Measurements from ENCODE around the gene FLOT1. TPM values are rescaled to one million over a fixed set of nuclear protein-coding genes. Genes with fewer than 3 reads are reported as not detected.
"Not testable (repeated sequence)": the region's sequence is repeated elsewhere in the genome, so short reads cannot be mapped to it uniquely, and the experiment has no call there.

FLOT1 gene
- total RNA-seq, 1 donor from 2014 or later = 175 TPM

- H3K36me3 ChIP-seq = no peaks in the 10 kb centered on the region
- peaks cover 29% of the 10 kb centered on the region for H3K4me1 ChIP-seq
- intact Hi-C loops (cut with DNase I) = no loop called here
- no peaks in the 10 kb centered on the region for H3K9me3 ChIP-seq
- no peak overlapping the region for H3K4me3 ChIP-seq
- TF ChIP-seq CTCF (IDR thresholded peaks at IDR 0.05) = no peak
- ATAC-seq (no peak), DNase-seq (no peak)
- no peak overlapping the region for H3K27ac ChIP-seq
- H3K27me3 ChIP-seq = no peaks in the 10 kb centered on the region
Measured at GRCh38 chr6:30766461-30767157, 24.1 kb upstream of the FLOT1 start.

GRCh38 chr6:30765495-30765894, 23.0 kb upstream of the FLOT1 start:
- H3K9me3 ChIP-seq; H3K27ac ChIP-seq; intact Hi-C loops (cut with DNase I); H3K36me3 ChIP-seq; DNase-seq; ATAC-seq; H3K27me3 ChIP-seq; H3K4me3 ChIP-seq: not testable (repeated sequence)
- H3K4me1 ChIP-seq = peaks cover 29% of the 10 kb centered on the region

GRCh38 chr6:30764490-30765043, 22.1 kb upstream of the FLOT1 start:
- intact Hi-C loops (cut with DNase I); H3K9me3 ChIP-seq; H3K36me3 ChIP-seq; ATAC-seq; H3K27me3 ChIP-seq; H3K27ac ChIP-seq; H3K4me3 ChIP-seq; DNase-seq: not testable (repeated sequence)
- peaks cover 24% of the 10 kb centered on the region for H3K4me1 ChIP-seq

GRCh38 chr6:30763618-30764489, 21.4 kb upstream of the FLOT1 start:
- DNase-seq (no peak), ATAC-seq (peak; percentile 51)
- no peak for TF ChIP-seq CTCF (IDR thresholded peaks at IDR 0.05)
- H3K36me3 ChIP-seq = no peaks in the 10 kb centered on the region
- intact Hi-C loops (cut with DNase I) = no loop called here
- H3K27me3 ChIP-seq = no peaks in the 10 kb centered on the region
- no peaks in the 10 kb centered on the region for H3K9me3 ChIP-seq
- H3K4me1 ChIP-seq = peaks cover 24% of the 10 kb centered on the region
- H3K4me3 ChIP-seq = no peak overlapping the region
- H3K27ac ChIP-seq = no peak overlapping the region

GRCh38 chr6:30763155-30763617, 20.7 kb upstream of the FLOT1 start:
- no peak overlapping the region for H3K27ac ChIP-seq
- intact Hi-C loops (cut with DNase I) = no loop called here
- peaks cover 28% of the 10 kb centered on the region for H3K4me1 ChIP-seq
- H3K9me3 ChIP-seq = no peaks in the 10 kb centered on the region
- no peaks in the 10 kb centered on the region for H3K27me3 ChIP-seq
- H3K36me3 ChIP-seq = no peaks in the 10 kb centered on the region
- H3K4me3 ChIP-seq = no peak overlapping the region
- DNase-seq = no peak
- TF ChIP-seq CTCF (IDR thresholded peaks at IDR 0.05) = no peak
- no peak for ATAC-seq

GRCh38 chr6:30761791-30762429, 19.4 kb upstream of the FLOT1 start:
- H3K4me3 ChIP-seq = no peak overlapping the region
- no peaks in the 10 kb centered on the region for H3K36me3 ChIP-seq
- intact Hi-C loops (cut with DNase I) = no loop called here
- no peaks in the 10 kb centered on the region for H3K27me3 ChIP-seq
- H3K9me3 ChIP-seq = no peaks in the 10 kb centered on the region
- H3K27ac ChIP-seq = no peak overlapping the region
- DNase-seq = no peak
- no peak for ATAC-seq
- peaks cover 28% of the 10 kb centered on the region for H3K4me1 ChIP-seq
- no peak for TF ChIP-seq CTCF (IDR thresholded peaks at IDR 0.05)
